ENCODE measurements around the gene NGEF.

GRCh38 chr2:232885264-232885961 is 127.6 kb downstream of the NGEF start:
- no peak for TF ChIP-seq CTCF (IDR thresholded peaks at IDR 0.05; ENCODE audit: low read length)
- TF ChIP-seq EZH2 (IDR thresholded peaks at IDR 0.05; ENCODE audit: borderline replicate concordance, low read length) = no peak

All from OCI-LY1 (cell line).